HTR-8/SVneo (cell line): Measurements from ENCODE around the gene ENDOV.
A peak's percentile ranks its signal among the peaks of the same experiment; 100 is the strongest.

ENCODE experiments used
- DNase-seq: peaks from one replicate; pipeline ENCODE4 v3.0.0; 2011; ENCODE audit warnings: low spot score, mixed read lengths; ENCODE audit not compliant: insufficient read length
- FAIRE-seq: peaks from 2 replicates; lab custom pipeline; 2011; peaks lifted over from hg19 to GRCh38; lab: Jason Lieb, UNC

The ENDOV gene

DNA sequence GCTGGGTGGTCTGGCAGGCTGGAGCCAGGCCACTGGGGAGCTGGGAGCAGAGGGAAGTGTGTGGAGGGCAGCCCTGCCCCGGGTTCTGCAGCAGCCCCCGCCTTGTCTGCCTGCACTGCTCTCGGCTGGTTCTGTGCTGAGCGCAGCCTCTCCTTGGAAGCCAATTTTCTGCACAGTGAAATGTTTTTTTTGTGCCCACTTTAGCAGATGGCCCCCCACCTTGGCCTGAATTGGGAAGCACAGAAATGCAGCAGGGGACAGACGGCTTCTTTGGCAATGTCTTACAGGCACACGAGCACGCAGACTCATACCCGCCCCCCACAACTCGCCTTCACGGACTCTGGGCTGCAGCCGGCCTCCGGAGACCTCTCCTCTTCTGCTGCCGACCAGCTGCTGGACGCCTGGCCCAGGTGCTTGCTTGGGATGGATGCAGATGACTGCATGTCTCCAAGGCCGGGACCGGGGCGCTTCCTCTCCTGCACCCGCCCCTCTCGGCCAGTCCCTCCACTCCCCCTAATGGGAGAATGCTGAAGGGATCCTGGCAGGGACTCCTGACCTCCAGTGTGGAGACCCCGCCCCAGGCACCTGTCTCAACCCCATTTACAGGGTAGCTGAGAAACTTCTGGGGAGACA, 46.7 kb downstream of the ENDOV start:
- DNase-seq (no peak), FAIRE-seq (no peak)

GRCh38 chr17:80463784-80464400, 48.9 kb downstream of the ENDOV start:
- FAIRE-seq = no peak
- no peak for DNase-seq

DNA sequence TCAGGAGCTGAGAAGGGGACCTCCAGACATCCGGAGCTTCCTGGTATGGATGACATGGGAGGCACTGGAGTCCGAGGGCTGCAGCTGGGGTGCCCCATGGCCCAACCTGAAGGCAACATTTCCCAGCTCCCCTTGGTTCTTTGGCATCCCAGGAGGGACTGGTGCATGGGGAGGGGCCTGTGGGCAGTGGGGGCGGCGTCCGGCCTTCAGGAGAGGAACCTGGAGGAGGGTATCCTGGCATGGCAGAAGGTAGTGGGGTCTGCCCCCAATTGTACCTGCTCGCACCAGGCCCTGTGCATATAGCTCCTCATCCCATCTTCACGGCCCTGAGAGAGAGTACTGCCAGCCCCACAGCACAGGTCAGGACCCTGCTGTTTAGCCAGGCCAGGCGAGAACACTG, 49.5 kb downstream of the ENDOV start:
- FAIRE-seq = no peak
- no peak for DNase-seq

- FAIRE-seq = no peak
- DNase-seq = no peak
Measured at GRCh38 chr17:80465327-80465974, 50.5 kb downstream of the ENDOV start.

- DNase-seq (no peak), FAIRE-seq (no peak)
Measured at GRCh38 chr17:80466188-80466705, 51.3 kb downstream of the ENDOV start.

DNA sequence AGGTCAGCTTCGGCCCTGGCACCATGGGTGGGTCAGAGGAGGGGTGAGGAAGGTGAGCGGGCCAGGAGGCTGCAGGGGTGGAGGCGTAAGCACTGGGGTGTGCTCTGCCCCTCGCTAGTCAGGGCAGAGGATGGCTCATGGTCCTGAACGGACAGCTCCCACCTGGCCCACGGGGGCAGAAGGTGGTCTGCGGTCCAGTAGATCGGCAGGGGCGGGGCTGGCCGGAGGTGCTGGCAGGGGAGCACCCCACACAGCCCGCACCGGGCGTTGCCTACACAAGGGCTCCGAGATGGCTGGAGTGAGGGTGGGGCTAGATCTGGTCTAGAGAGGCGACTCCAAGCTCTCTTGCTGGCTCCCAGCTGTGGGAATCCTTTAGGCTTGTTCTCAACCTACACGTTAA, 53.3 kb downstream of the ENDOV start:
- DNase-seq (no peak), FAIRE-seq (no peak)

GRCh38 chr17:80468781-80469493, 54.0 kb downstream of the ENDOV start:
- DNase-seq = no peak
- no peak for FAIRE-seq

DNA sequence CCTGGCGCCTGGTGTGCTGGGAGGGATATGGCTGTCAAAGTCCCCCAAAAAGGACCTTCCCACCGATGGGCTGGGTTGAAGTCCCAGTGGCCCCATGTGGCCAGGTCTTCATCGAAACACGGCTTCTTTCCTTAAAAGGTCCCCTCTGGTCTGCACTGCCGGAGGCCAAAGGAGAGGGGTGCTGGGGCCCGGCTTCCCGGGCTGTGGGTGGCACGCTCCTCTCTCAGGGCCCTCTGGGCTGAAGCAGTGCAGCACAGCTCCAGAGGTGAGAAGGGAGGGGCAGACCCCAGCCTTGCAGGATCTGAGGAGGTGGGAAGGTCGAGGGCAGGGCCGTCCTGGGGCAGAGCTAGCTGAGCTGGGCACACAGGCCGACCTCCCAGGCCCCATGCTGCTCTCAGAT, 54.7 kb downstream of the ENDOV start:
- DNase-seq (no peak), FAIRE-seq (no peak)

DNA sequence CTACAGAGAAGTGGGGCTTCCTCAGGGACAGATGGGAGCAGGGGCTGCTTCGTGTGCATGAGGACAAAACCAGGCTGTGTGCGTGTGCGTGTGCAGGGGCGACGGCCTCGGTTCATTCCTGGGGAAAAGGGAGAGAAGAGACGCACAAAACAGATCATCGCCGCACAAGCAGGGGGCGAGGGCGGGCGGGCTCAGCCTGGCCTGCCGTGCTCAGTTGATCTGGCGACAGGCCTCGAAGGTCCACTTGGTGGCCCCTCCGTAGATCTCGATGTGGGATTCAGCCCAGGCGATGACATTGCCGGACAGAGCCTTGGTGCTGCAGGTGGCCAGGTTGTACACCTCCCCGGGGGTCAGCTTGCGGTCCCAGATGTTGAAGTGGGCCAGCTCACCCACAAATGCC, 55.6 kb downstream of the ENDOV start:
- DNase-seq (no peak), FAIRE-seq (no peak)

- DNase-seq (no peak), FAIRE-seq (no peak)
Measured at GRCh38 chr17:80471922-80472321, 57.0 kb downstream of the ENDOV start.

- DNase-seq (no peak), FAIRE-seq (no peak)
Measured at GRCh38 chr17:80472996-80473395, 58.0 kb downstream of the ENDOV start.

DNA sequence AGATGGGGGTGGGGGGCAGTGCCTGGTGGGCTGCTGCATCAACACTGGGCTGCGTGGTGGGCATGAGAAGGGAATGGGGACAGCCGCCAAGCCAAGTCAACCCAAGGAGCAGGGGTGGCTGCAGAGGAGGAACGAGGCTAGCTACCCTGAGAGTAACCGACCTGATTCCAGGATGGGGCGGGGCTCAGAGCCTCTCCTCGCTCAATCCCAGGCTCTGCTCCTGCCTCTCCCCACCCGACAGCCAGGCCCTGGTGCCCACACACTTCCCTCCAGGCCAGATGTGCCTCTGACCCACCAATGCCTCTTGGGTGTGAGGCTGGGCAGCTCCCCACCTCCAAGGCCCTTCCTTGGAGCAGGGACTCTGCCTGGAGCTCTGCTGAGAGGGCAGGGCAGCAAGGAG, 58.7 kb downstream of the ENDOV start:
- DNase-seq (no peak), FAIRE-seq (no peak)

DNA sequence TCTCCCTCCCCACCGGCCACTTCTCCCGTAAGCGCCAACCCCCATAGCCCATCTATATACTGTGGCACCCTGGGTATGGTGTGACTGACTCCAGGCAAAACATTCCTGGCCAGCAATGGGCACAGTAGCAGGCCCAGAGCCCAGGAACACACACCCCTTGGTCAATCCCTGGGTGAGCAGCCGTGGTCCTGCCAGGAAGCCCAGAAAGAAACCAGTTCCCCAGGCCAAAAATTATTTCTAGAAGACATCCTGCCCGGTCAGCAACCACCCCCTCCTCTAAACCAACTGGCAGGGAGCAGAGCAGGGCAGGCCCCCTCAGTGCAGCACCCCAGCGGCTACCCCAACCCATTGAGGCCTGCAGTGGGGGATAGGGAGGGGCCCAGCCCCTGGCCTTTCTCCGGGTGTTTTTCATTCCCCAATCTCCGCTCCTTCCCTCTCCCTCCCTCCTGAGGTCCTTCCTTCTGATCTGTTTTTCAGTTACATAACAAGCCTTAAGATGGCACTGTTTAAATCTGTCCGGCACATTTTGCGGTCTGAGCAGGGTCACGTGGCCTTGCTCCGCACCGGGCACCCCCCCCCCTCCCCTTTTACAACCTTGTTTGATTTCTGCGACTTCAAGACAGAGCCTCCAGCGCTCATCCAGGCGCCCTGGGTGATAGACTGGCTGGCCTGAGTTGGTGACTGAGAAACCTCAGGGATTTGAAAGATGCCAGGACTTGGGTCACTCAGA, 59.4 kb downstream of the ENDOV start:
- FAIRE-seq (no peak), DNase-seq (peak; percentile 54)

DNA sequence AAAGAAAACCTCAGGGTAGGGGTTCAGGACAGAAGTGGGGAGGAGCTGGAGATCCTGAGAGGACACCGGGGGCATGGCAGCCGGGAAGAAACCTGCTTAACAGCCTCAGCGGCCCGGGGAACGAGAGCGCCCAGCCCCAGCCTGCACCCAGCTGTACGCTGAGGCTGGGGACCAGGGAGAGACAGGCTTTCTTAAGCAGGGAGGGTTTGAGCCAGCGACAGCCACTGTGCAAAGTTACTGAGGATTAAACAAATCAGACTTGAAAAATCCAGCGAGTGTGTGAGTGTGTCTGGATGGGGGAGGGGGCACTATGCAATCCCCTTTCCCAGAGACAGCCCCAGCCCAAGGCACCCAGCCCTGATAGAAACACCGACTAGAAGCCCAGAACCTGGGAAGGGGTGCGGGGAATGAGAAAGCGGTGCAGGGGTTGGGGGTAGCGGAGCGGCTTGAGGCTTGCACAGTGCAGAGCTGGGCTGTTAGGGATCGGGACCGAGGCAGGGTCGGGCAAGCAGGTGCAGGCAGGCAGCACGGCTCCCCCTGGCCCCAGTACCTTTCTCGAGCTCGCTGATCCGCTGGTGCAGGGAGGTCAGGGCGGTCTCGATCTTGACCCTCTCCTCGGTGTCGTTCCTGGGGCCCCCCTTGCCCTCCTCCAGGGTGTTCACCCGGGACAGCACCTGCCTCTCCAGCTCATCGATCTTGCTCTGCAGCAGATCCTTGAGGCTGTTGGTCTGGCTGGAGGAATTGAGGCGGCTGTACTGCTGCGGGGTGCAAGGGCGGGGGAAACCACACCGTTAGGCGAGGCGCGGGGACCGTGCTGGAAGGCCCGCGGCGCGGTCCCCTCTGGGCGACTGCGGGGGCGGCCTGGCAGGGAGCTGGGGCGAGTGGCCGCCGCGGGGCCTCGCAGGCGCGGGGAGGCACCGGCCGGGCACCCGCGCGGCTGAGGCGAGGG, 60.3 kb downstream of the ENDOV start:
- FAIRE-seq (peak; percentile 44), DNase-seq (no peak)

- FAIRE-seq = peak; percentile 26
- DNase-seq = no peak
Measured at GRCh38 chr17:80475910-80476876, 61.2 kb downstream of the ENDOV start, which contains the start of gene NPTX1. Gene NPTX1, minus strand, starts transcription at chr17:80476607. Its CDS starts 161 bp downstream, at chr17:80476446.

DNA sequence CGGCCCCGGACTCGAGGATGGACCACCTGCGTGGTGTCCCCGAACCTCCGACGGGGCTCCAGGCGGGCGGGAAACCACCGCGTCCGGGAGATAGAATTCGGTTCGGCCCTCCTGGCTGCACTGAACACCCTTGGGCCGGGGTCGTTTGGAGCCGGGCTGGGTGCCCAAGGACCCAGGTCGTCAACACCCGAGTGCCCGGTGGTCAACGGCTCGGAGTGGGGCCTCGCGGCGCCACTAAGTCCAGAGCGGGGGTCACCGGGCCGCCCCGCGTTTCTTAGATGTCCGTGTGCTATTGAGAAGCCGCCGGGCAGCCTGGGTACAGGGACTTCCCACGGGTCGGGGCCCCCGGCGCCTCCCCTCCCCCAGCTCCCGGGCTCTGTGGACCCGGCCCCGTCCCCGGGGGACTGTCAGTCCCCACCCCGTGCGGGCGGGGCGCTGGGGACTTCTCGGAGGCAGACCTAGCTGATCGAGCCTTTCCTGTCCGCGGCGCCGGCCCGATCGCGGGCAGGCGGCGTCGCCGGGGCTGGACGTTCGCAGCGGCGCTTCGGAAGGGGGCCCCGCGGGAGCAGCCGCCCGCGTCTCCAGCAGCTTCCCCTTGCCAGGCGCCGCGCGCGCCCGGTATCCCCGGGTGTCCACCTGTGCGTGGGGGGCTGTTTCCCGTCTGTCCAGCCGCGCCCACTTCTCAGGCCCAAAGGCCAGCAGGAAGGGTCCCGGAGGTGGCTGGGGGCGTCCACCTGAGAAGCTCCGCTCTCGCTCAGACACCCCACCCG, 62.1 kb downstream of the ENDOV start:
- DNase-seq (no peak), FAIRE-seq (no peak)
